ENCODE measurements around the gene COX7B. TPM values are rescaled to one million over a fixed set of nuclear protein-coding genes. Genes with fewer than 3 reads are reported as not detected.

Gene COX7B
- total RNA-seq, 1 donor from 2014 or later, result 228 TPM

DNA sequence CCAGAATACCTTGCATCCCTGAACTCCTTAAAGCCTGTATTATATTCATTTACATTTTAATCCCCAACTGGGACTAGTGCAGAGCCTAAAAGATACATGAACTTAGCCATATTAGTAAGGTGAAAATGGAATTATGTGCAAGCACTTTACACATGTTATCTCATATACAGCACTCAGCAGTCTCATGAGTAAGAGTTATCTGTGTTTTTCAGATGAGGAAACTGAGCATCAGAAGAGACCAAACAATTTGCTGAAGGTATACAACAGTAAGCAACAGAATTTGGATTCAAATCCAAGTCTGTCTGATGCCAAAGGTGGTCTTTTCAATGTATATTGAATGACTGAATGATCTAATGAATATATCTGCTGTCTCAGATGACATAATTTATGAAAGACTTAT lies 23.5 kb downstream of the COX7B start:
- no peak for DNase-seq (ENCODE audit: low read depth)
- no peak for TF ChIP-seq CTCF (IDR thresholded peaks at IDR 0.05; ENCODE audit: insufficient read depth, low read length, poor library complexity, severe bottlenecking)
- no peaks in the 10 kb centered on the region for H3K27me3 ChIP-seq (ENCODE audit: control insufficient read depth, insufficient read depth, low read length)
- no peak overlapping the region for H3K4me3 ChIP-seq (ENCODE audit: low read depth, low read length)
- no peaks in the 10 kb centered on the region for H3K36me3 ChIP-seq (ENCODE audit: control insufficient read depth, insufficient read depth, low read length)

DNA sequence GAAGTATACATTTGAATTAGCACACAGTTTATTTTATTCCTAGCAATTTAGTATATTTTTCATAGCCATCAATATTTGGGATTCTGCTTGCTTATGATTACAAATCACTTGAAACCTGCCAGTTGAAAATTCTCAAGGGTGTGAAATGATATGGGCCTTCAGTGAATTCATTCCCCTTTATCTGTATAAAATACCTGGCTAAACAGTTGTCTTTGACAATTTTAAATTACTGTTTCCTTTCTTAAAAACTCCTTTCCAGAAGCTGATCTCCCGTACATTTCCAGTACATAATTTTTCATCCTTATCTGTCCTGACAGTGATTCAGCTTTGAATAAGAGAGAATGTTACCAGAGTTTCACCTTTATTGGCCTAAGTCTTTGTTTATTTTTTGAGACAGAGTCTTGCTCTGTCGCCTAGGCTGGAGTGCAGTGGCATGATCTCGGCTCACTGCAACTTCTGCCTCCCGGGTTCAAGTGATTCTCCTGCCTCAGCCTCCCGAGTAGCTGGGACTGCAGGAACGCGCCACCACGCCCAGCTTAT lies 25.1 kb downstream of the COX7B start:
- Histone ChIP-seq H3K36me3 (ENCODE audit: control insufficient read depth, insufficient read depth, low read length) (no peaks in the 10 kb centered on the region), H3K4me3 (ENCODE audit: low read depth, low read length) (no peak overlapping the region), H3K27me3 (ENCODE audit: control insufficient read depth, insufficient read depth, low read length) (no peaks in the 10 kb centered on the region)
- TF ChIP-seq CTCF (IDR thresholded peaks at IDR 0.05; ENCODE audit: insufficient read depth, low read length, poor library complexity, severe bottlenecking), result no peak
- no peak for DNase-seq (ENCODE audit: low read depth)

DNA sequence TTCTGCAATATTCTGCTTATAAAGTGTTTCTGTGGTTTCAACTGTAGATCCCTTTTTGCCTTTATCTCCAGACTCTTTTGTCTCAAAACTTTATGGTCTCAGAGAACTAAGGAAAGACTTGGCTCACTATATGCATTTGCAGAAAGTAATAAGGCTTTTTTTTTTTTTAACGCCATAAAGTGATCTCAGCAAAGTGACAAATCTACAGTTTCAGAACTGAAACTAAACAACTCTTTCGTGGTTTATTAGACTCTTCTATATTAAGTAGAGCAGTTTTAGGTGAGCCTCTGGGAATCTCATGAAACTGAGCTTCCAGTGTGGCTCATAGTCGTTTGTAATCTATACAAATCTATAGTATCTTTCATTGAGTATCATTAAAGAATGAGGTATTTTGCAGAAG lies 26.5 kb downstream of the COX7B start:
- Histone ChIP-seq H3K4me3 (ENCODE audit: low read depth, low read length) (no peak overlapping the region), H3K36me3 (ENCODE audit: control insufficient read depth, insufficient read depth, low read length) (no peaks in the 10 kb centered on the region), H3K27me3 (ENCODE audit: control insufficient read depth, insufficient read depth, low read length) (no peaks in the 10 kb centered on the region)
- TF ChIP-seq CTCF (IDR thresholded peaks at IDR 0.05; ENCODE audit: insufficient read depth, low read length, poor library complexity, severe bottlenecking), result no peak
- DNase-seq (ENCODE audit: low read depth), result no peak

DNA sequence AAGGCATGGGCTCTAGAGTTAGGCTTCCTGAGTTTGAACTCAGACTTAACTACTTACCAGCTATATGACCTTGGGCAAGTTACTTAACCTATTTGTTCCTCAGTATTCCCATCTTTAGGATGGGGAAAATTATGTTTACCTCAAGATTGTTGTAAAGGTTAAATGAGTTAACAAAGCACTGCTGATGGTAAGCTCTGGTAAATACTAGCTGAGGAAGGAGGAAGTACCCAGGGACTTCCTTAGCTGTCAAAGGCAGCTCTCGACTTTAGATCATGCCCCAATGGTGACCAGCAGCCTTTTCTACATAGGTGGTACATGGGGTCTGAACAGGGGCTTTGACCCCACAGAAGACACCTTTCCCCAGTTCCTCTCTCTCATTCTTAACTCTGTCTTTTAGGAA lies 31.3 kb downstream of the COX7B start:
- H3K36me3 ChIP-seq (ENCODE audit: control insufficient read depth, insufficient read depth, low read length), result no peaks in the 10 kb centered on the region
- H3K4me3 ChIP-seq (ENCODE audit: low read depth, low read length), result no peak overlapping the region
- no peak for TF ChIP-seq CTCF (IDR thresholded peaks at IDR 0.05; ENCODE audit: insufficient read depth, low read length, poor library complexity, severe bottlenecking)
- no peak for DNase-seq (ENCODE audit: low read depth)
- no peaks in the 10 kb centered on the region for H3K27me3 ChIP-seq (ENCODE audit: control insufficient read depth, insufficient read depth, low read length)

DNA sequence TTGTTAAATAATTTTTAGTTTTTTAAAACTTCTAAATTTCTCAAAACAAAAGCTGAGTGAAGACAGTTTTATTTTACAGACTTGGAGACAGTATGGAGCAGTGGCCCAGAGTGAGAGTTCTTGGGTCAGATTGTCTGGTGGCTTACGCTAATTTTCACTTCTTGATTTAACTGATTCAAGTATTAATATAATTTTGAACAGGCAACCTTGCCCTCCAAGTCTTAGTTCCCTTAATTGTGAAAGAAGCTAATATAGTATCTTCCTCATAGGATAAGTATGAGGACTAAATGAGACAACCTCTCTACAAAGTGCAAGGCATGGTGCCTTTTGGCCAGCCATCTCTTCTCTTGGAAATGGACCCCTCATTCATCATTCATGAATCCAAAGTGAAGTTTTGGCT lies 36.6 kb downstream of the COX7B start:
- no peak for TF ChIP-seq CTCF (IDR thresholded peaks at IDR 0.05; ENCODE audit: insufficient read depth, low read length, poor library complexity, severe bottlenecking)
- Histone ChIP-seq H3K36me3 (ENCODE audit: control insufficient read depth, insufficient read depth, low read length) (no peaks in the 10 kb centered on the region), H3K27me3 (ENCODE audit: control insufficient read depth, insufficient read depth, low read length) (no peaks in the 10 kb centered on the region), H3K4me3 (ENCODE audit: low read depth, low read length) (no peak overlapping the region)
- no peak for DNase-seq (ENCODE audit: low read depth)

- Histone ChIP-seq H3K27me3 (ENCODE audit: control insufficient read depth, insufficient read depth, low read length) (no peaks in the 10 kb centered on the region), H3K4me3 (ENCODE audit: low read depth, low read length) (no peak overlapping the region), H3K36me3 (ENCODE audit: control insufficient read depth, insufficient read depth, low read length) (no peaks in the 10 kb centered on the region)
- no peak for TF ChIP-seq CTCF (IDR thresholded peaks at IDR 0.05; ENCODE audit: insufficient read depth, low read length, poor library complexity, severe bottlenecking)
- no peak for DNase-seq (ENCODE audit: low read depth)
Observed at GRCh38 chrX:77936299-77936698, 37.0 kb downstream of the COX7B start.

Measured in kidney epithelial cell (primary cell).